H1 (cell line): ENCODE results near the gene IL1RAPL1. TPM values are rescaled to one million over a fixed set of nuclear protein-coding genes. Genes with fewer than 3 reads are reported as not detected.

ENCODE experiments used
- CTCF ChIA-PET: fragments of 300-600 bp; sonication (Branson Sonifier 250); formaldehyde crosslinking; loops from one replicate; lab custom pipeline; 2021; ENCODE audit not compliant: partially characterized antibody; lab: Charles Lee
- POLR2A ChIA-PET: fragments of 300-600 bp; sonication (Branson Sonifier 250); formaldehyde crosslinking; loops from one replicate; lab custom pipeline; 2021; ENCODE audit warnings: inconsistent platforms; ENCODE audit not compliant: partially characterized antibody; lab: Charles Lee
- DNase-seq, 2 experiments: peaks; one replicate each; pipeline versions ENCODE4 v3.0.0 to v3.0.0-alpha.2; 2010 to 2022; ENCODE audit warnings: low spot score in 2 of 2, low read depth in 1 of 2, mixed read lengths in 1 of 2
- FAIRE-seq: peaks from 2 replicates; lab custom pipeline; 2011; peaks lifted over from hg19 to GRCh38; lab: Jason Lieb, UNC
- H2AFZ ChIP-seq: 2 replicates; pipeline ENCODE4 v1.8.1; 2012; ENCODE audit warnings: low read length, inconsistent platforms
- H2AK5ac ChIP-seq: 2 replicates; pipeline ENCODE4 v1.6.1; 2013; ENCODE audit warnings: low read depth, low read length
- H2BK120ac ChIP-seq: replicated peaks from 2 replicates; pipeline ENCODE3; 2013; ENCODE audit warnings: low read depth, low read length, inconsistent platforms
- H2BK12ac ChIP-seq: 2 replicates; pipeline ENCODE4 v1.6.1; 2013; ENCODE audit warnings: low read depth, low read length
- H2BK15ac ChIP-seq: 2 replicates; pipeline ENCODE4 v1.6.1; 2013; ENCODE audit warnings: low read length
- H2BK20ac ChIP-seq: 2 replicates; pipeline ENCODE4 v1.6.1; 2013; ENCODE audit warnings: low read length
- H2BK5ac ChIP-seq: 2 replicates; pipeline ENCODE4 v1.6.1; 2013; ENCODE audit warnings: low read depth, low read length
- H3K14ac ChIP-seq: 2 replicates; pipeline ENCODE4 v1.6.1; 2013; ENCODE audit warnings: inconsistent platforms; ENCODE audit not compliant: insufficient read length
- H3K18ac ChIP-seq: 2 replicates; pipeline ENCODE4 v1.6.1; 2013; ENCODE audit warnings: low read length; ENCODE audit errors: extremely low read depth
- H3K23ac ChIP-seq: 2 replicates; pipeline ENCODE4 v1.6.1; 2013; ENCODE audit warnings: inconsistent platforms; ENCODE audit not compliant: insufficient read length
- H3K23me2 ChIP-seq: 2 replicates; pipeline ENCODE4 v1.6.1; 2013; ENCODE audit warnings: low read depth, low read length
- H3K27ac ChIP-seq: 2 replicates; pipeline ENCODE4 v1.6.1; 2011; ENCODE audit warnings: low read depth, low read length, inconsistent platforms
- H3K27me3 ChIP-seq, 4 experiments: replicated peaks in 1 of 4; 1 replicate in 1 of 4; 2 replicates in 3 of 4; pipeline versions ENCODE4 v1.6.1 to v1.8.1; 2011 to 2013; ENCODE audit warnings: low read length in 3 of 4, mild to moderate bottlenecking in 3 of 4, inconsistent platforms in 2 of 4, mixed read lengths in 2 of 4, moderate library complexity in 1 of 4; ENCODE audit not compliant: control insufficient read depth in 3 of 4, insufficient read depth in 3 of 4; ENCODE audit errors: extremely low read depth in 1 of 4
- H3K36me3 ChIP-seq, 4 experiments: 2 replicates each; pipeline versions ENCODE4 v1.6.1 to v1.8.1; 2011 to 2013; ENCODE audit warnings: mild to moderate bottlenecking in 4 of 4, low read length in 3 of 4, moderate library complexity in 2 of 4, control low read depth in 1 of 4, inconsistent platforms in 1 of 4; ENCODE audit not compliant: insufficient read depth in 4 of 4, control insufficient read depth in 2 of 4
- H3K4ac ChIP-seq: replicated peaks from 2 replicates; pipeline ENCODE3; 2013; ENCODE audit warnings: low read length, low read depth, mixed read lengths, inconsistent platforms; ENCODE audit not compliant: insufficient read length
- H3K4me1 ChIP-seq, 4 experiments: replicated peaks in 1 of 4; 1 replicate in 1 of 4; 2 replicates in 3 of 4; pipeline versions ENCODE4 v1.6.1 to v1.8.1; 2011 to 2013; ENCODE audit warnings: low read length in 3 of 4, inconsistent platforms in 2 of 4, mixed read lengths in 1 of 4; ENCODE audit not compliant: insufficient read depth in 4 of 4, control insufficient read depth in 3 of 4
- H3K4me2 ChIP-seq, 2 experiments: 2 replicates each; pipeline versions ENCODE4 v1.6.1 to v1.8.1; 2011 to 2013; ENCODE audit warnings: low read depth in 2 of 2, low read length in 2 of 2, control low read depth in 1 of 2, inconsistent platforms in 1 of 2, mild to moderate bottlenecking in 1 of 2; ENCODE audit not compliant: insufficient read depth in 1 of 2
- H3K4me3 ChIP-seq, 4 experiments: fragments of 200-600, 300-600 bp in 1 of 4; sonication (generic), shearing (Covaris generic), sonication (Bioruptor Twin) in 1 of 4; 2 replicates each; pipeline versions ENCODE4 v1.5.1 to v1.8.1; 2011 to 2016; ENCODE audit warnings: low read length in 4 of 4, low read depth in 3 of 4, control low read depth in 2 of 4, inconsistent platforms in 2 of 4, mild to moderate bottlenecking in 2 of 4, mixed read lengths in 1 of 4, moderate library complexity in 1 of 4; ENCODE audit not compliant: insufficient read depth in 2 of 4; ENCODE audit errors: extremely low read depth in 1 of 4
- H3K56ac ChIP-seq: replicated peaks from 2 replicates; pipeline ENCODE3; 2013; ENCODE audit warnings: low read depth, mild to moderate bottlenecking, mixed read lengths, low read length, inconsistent platforms; ENCODE audit not compliant: insufficient read length
- H3K79me1 ChIP-seq: 2 replicates; pipeline ENCODE4 v1.6.1; 2013; ENCODE audit warnings: low read depth, low read length, control low read depth
- H3K79me2 ChIP-seq, 2 experiments: 2 replicates each; pipeline versions ENCODE4 v1.6.1 to v1.8.1; 2012 to 2013; ENCODE audit warnings: low read length in 2 of 2, mild to moderate bottlenecking in 2 of 2, inconsistent platforms in 1 of 2; ENCODE audit not compliant: insufficient read depth in 2 of 2, control insufficient read depth in 1 of 2
- H3K9ac ChIP-seq, 4 experiments: replicated peaks in 1 of 4; 1 replicate in 1 of 4; 2 replicates in 3 of 4; pipeline versions ENCODE4 v1.6.1 to v1.8.1; 2011 to 2013; ENCODE audit warnings: low read depth in 3 of 4, low read length in 3 of 4, control low read depth in 2 of 4, mild to moderate bottlenecking in 2 of 4, moderate library complexity in 2 of 4, inconsistent platforms in 1 of 4; ENCODE audit errors: extremely low read depth in 1 of 4
- H3K9me3 ChIP-seq, 2 experiments: 2 replicates each; pipeline versions ENCODE4 v1.6.1 to v1.8.1; 2012 to 2013; ENCODE audit warnings: mild to moderate bottlenecking in 2 of 2, moderate library complexity in 2 of 2, control low read depth in 1 of 2, inconsistent platforms in 1 of 2, low read depth in 1 of 2, low read length in 1 of 2, mixed read lengths in 1 of 2; ENCODE audit not compliant: insufficient read depth in 2 of 2
- H4K20me1 ChIP-seq, 2 experiments: replicated peaks in 1 of 2; 2 replicates each; pipeline versions ENCODE3 to v1.8.1; 2011 to 2013; ENCODE audit warnings: inconsistent platforms in 2 of 2, low read length in 2 of 2, mild to moderate bottlenecking in 1 of 2; ENCODE audit not compliant: insufficient read depth in 2 of 2, control insufficient read depth in 1 of 2
- H4K5ac ChIP-seq: 2 replicates; pipeline ENCODE4 v1.6.1; 2013; ENCODE audit warnings: low read length, low read depth, mixed read lengths, inconsistent platforms; ENCODE audit not compliant: insufficient read length
- H4K8ac ChIP-seq: 2 replicates; pipeline ENCODE4 v1.8.0; 2013; ENCODE audit warnings: mild to moderate bottlenecking, moderate library complexity, low read length, inconsistent platforms; ENCODE audit not compliant: insufficient read depth; ENCODE audit errors: extremely low read depth
- H4K91ac ChIP-seq: replicated peaks from 2 replicates; pipeline ENCODE3; 2013; ENCODE audit warnings: low read length, mixed read lengths, inconsistent platforms; ENCODE audit not compliant: insufficient read length
- BCL11A ChIP-seq, 2 experiments: IDR thresholded peaks; one replicate each; pipeline ENCODE4 v1.6.1; 2011; ENCODE audit warnings: low read depth in 2 of 2, low read length in 2 of 2, mild to moderate bottlenecking in 2 of 2
- BRCA1 ChIP-seq: IDR thresholded peaks from 2 replicates; pipeline ENCODE4 v1.6.1; 2012; ENCODE audit warnings: low read depth, low read length, improper control_type of control experiment
- CTBP2 ChIP-seq: IDR thresholded peaks from 2 replicates; pipeline ENCODE4 v1.7.0; 2011; ENCODE audit warnings: borderline replicate concordance, mild to moderate bottlenecking, moderate library complexity, mixed read lengths, low read length; ENCODE audit not compliant: insufficient read depth, insufficient read length
- EGR1 ChIP-seq: IDR thresholded peaks from 2 replicates; pipeline ENCODE4 v1.6.1; 2011; ENCODE audit warnings: low read depth, low read length, borderline replicate concordance
- JUND ChIP-seq: IDR thresholded peaks from 2 replicates; pipeline ENCODE4 v1.6.1; 2011; ENCODE audit warnings: mild to moderate bottlenecking, improper control_type of control experiment, low read length
- PHF8 ChIP-seq: fragments of 200-600 bp; sonication (generic); conservative IDR thresholded peaks from 2 replicates; pipeline ENCODE4 v1.7.1; 2012; ENCODE audit warnings: low read depth, mild to moderate bottlenecking, inconsistent platforms, low read length, moderate library complexity
- RFX5 ChIP-seq: IDR thresholded peaks from 2 replicates; pipeline ENCODE4 v1.6.1; 2011; ENCODE audit warnings: low read depth, low read length, improper control_type of control experiment, borderline replicate concordance
- SAP30 ChIP-seq: fragments of 300-600 bp; sonication (generic); IDR thresholded peaks from 2 replicates; pipeline ENCODE4 v1.7.1; 2012; ENCODE audit warnings: low read length, moderate library complexity, mild to moderate bottlenecking, inconsistent platforms; ENCODE audit not compliant: insufficient read depth, insufficient replicate concordance
- SP2 ChIP-seq: IDR thresholded peaks from 2 replicates; pipeline ENCODE4 v1.6.1; 2012; ENCODE audit warnings: mild to moderate bottlenecking, low read length, inconsistent platforms
- SP4 ChIP-seq: IDR thresholded peaks from 2 replicates; pipeline ENCODE4 v1.6.1; 2012; ENCODE audit warnings: low read length, inconsistent platforms
- SRF ChIP-seq: IDR thresholded peaks from 2 replicates; pipeline ENCODE4 v1.6.1; 2011; ENCODE audit warnings: mild to moderate bottlenecking, low read depth, low read length, moderate library complexity
- TCF12 ChIP-seq: IDR thresholded peaks from 2 replicates; pipeline ENCODE4 v1.6.1; 2011; ENCODE audit warnings: low read depth, mild to moderate bottlenecking, low read length
- USF2 ChIP-seq: IDR thresholded peaks from 2 replicates; pipeline ENCODE4 v1.6.1; 2011; ENCODE audit warnings: low read length, improper control_type of control experiment
- YY1 ChIP-seq: IDR thresholded peaks from 2 replicates; pipeline ENCODE4 v1.6.1; 2011; ENCODE audit warnings: low read depth, mild to moderate bottlenecking, low read length
- WGBS, 2 experiments: shearing (Covaris generic) in 1 of 2; methylation state at CpG; one replicate each; pipeline versions ENCODE4 v1.1.6 to v1.1.7; 2013 to 2015; ENCODE audit warnings: low lambda C conversion rate in 2 of 2, mixed read lengths in 2 of 2, inconsistent platforms in 1 of 2, low coverage in 1 of 2, missing lambda C conversion rate in 1 of 2; ENCODE audit not compliant: insufficient replicate concordance in 2 of 2, insufficient coverage in 1 of 2, insufficient read length in 1 of 2; ENCODE audit errors: extremely low coverage in 1 of 2, missing lambda C conversion rate in 1 of 2; 5-methylcytosine and 5-hydroxymethylcytosine counted together
- polyA plus RNA-seq, 7 experiments: library from polyadenylated mRNA; depleted of rRNA in 3 of 7; stranded (reverse) in 5 of 7; unstranded in 2 of 7; fragments of >200 nt in 5 of 7; fragments of 200-250 nt in 2 of 7; gene quantifications; 1 replicate in 5 of 7; 2 replicates in 1 of 7; 4 replicates in 1 of 7; pipeline versions ENCODE4 v1.2.1 to v1.2.3, GENCODE V29; 2011 to 2013; ENCODE audit warnings: missing spikeins in 2 of 7, mixed read lengths in 2 of 7
- total RNA-seq: library from RNA; stranded (reverse); fragmentation: NEBNext Ultra II Directional; extraction: Animal tissue kit (Norgen Biotek cat#: 25700); gene quantifications from 2 replicates; pipeline ENCODE4 v1.2.1, GENCODE V29; 2021

The IL1RAPL1 gene
- total and polyA plus RNA-seq, 2 of the 8 experiments (the other 6 are each of a cell fraction or from before 2014, with no cell fraction given): 0.11 to 0.35 TPM

DNA sequence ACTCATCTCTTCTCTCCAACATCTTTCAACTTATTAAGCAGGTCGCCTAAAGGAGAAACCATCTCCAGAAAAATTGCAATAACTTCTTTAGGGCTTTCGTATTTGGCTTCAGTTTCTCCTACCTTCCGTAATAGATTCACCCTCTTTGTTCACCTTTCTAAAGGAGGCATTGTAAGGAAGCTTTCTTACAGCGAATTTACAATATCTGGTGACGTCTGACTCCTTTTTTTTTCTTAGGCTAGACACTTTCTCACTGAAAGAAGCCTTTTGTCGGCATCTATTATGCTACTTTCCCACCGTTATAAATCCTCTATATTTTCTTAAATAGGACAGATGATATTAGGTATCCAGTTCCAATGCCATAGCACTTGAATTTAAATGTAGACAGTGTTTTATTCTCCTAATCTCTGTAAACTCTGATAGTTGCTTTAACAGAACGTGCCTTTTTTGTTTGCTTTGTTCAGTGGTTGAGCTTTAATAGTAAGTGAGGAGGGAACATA is 302.4 kb downstream of the IL1RAPL1 start:
- Histone ChIP-seq H2BK12ac (no peak overlapping the region), H3K23me2 (no peaks in the 10 kb centered on the region), H3K23ac (no peak overlapping the region), H3K9me3 (no peaks in the 10 kb centered on the region), H4K20me1 (no peaks in the 10 kb centered on the region), H3K79me1 (no peaks in the 10 kb centered on the region), H3K4ac (no peak overlapping the region), H3K9ac (no peak overlapping the region), H2BK20ac (no peak overlapping the region), H2BK5ac (no peak overlapping the region), H3K4me3 (no peak overlapping the region), H2BK15ac (no peak overlapping the region), H4K5ac (no peak overlapping the region), H3K4me2 (no peak overlapping the region), H3K56ac (no peak overlapping the region), H2BK120ac (no peak overlapping the region), H3K14ac (no peak overlapping the region), H3K18ac (no peak overlapping the region), H2AK5ac (no peak overlapping the region), H3K27me3 (no peaks in the 10 kb centered on the region), H4K8ac (no peak overlapping the region), H3K36me3 (no peaks in the 10 kb centered on the region), H4K91ac (no peak overlapping the region), H3K4me1 (no peaks in the 10 kb centered on the region), H3K79me2 (no peaks in the 10 kb centered on the region), H2AFZ (no peak overlapping the region), H3K27ac (no peak overlapping the region)
- DNase-seq: no peak
- 92% methylated on average over 8 of the region's 8 CpGs; no CpG with 5 or more reads in 1 of the 2 experiments for WGBS, 2 experiments
- FAIRE-seq: no peak
- CTCF ChIA-PET: interaction anchor here (0.6 kb wide), 1 partner anchor 1859 kb away, joined by 5 read pairs; no protein-coding TSS in a partner anchor
- POLR2A ChIA-PET: interaction anchor here (0.6 kb wide), 1 partner anchor 23 kb away, joined by 3 read pairs; no protein-coding TSS in a partner anchor
- TF ChIP-seq EGR1 (no peak), TCF12 (no peak), RFX5 (no peak), PHF8 (no peak), BRCA1 (no peak), BCL11A (IDR thresholded peaks at IDR 0.05; ENCODE audit: low read depth in 2 of 2, low read length in 2 of 2) (no peak), USF2 (no peak), JUND (no peak), SAP30 (no peak), YY1 (no peak), CTBP2 (no peak), SRF (no peak), SP2 (no peak), SP4 (no peak)
